NOMO-1 treated with DMSO at 0.1 percent for 48 hours (cell line): Measurements from ENCODE around the gene FMN1.
A peak's percentile ranks its signal among the peaks of the same experiment; 100 is the strongest.

ENCODE experiments used
- DNase-seq: peaks from one replicate; lab custom pipeline; 2025; ENCODE audit not compliant: unreplicated experiment; lab: John Stamatoyannopoulos, UW

The FMN1 gene

DNA sequence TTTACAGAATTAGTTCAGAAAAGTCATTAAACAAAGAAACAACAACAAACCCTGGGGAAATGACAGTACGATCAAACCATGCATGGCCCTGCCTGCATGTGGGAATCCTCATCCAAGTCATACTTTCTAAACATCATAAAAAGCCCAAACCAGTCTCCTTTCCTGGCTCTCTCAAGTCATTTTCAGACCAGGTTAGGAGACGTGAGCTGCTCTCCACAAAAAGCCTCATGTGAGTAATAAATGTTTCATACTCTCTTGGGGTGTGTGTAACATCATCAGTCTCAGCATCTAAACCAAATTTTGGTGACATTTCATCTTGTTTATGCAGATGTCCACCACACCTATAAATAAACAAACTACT, 457.8 kb downstream of the FMN1 start:
- DNase-seq, result no peak

DNA sequence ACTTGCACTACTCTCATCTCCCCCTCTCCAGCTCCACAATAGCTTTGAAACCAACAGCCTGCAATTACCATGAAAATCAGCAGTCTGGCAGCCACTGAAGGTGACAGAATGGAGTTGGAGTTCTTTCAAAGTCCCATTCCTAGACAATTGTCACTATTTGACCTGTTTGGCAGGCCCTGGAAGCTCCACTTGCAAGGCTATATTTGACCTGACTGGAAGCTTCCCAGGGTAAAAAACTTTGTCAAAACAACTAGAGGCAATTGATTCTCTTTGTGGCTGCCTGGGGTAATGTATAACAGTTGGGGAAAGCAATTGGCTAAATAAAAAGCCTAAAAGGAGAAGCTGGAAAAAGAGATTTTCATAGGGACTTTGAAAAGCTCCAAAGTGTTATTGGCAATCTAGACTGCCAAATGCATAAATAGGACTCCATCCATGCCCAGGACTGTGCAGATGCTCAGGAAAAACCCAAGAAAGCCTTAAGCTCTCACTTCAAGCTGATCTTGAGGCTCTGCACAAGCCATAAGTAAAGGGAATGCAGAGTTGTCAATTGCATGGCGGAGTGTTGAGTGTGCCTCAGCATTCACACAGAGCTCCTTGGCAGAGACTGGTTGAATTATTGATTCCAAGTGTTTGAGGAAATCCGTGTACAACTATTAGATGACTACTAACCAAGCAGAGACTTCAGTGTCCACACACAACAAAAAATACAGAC, 458.4 kb downstream of the FMN1 start:
- no peak for DNase-seq

DNA sequence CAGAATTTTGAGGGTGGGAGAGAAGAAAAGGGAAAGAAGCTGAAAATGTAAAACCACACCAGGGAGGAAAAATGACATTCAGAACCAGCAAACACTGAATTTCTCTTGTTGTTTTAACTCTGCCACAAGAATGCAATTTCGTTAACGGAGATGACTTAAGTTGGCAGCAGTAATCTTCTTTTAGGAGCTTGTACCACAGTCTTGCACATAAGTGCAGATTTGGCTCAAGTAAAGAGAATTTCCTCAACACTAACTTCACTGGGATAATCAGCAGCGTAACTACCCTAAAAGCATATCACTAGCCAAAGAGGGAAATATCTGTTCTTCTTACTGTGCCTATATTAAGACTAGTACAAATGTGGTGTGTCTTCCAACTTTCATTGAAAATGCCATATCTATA, 461.2 kb downstream of the FMN1 start:
- no peak for DNase-seq

DNA sequence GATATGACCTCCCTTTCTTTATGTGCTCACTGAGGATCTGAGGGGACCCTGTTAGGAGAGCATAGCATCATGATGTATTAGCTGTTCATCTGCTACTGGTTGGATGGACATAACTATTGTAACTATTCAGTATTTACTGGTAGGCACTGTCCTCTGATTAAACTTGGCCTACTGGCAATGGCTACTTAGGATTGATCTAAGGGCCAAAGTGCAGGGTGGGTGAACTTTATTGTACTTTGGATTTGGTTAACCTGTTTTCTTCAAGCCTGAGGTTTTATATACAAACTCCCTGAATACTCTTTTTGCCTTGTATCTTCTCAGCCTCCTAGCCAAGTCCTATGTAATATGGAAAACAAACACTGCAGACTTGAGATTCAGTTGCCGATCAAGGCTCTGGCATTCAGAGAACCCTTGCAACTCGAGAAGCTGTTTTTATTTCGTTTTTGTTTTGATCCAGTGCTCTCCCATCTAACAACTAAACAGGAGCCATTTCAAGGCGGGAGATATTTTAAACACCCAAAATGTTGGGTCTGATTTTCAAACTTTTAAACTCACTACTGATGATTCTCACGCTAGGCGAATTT, 461.8 kb downstream of the FMN1 start:
- no peak for DNase-seq

DNA sequence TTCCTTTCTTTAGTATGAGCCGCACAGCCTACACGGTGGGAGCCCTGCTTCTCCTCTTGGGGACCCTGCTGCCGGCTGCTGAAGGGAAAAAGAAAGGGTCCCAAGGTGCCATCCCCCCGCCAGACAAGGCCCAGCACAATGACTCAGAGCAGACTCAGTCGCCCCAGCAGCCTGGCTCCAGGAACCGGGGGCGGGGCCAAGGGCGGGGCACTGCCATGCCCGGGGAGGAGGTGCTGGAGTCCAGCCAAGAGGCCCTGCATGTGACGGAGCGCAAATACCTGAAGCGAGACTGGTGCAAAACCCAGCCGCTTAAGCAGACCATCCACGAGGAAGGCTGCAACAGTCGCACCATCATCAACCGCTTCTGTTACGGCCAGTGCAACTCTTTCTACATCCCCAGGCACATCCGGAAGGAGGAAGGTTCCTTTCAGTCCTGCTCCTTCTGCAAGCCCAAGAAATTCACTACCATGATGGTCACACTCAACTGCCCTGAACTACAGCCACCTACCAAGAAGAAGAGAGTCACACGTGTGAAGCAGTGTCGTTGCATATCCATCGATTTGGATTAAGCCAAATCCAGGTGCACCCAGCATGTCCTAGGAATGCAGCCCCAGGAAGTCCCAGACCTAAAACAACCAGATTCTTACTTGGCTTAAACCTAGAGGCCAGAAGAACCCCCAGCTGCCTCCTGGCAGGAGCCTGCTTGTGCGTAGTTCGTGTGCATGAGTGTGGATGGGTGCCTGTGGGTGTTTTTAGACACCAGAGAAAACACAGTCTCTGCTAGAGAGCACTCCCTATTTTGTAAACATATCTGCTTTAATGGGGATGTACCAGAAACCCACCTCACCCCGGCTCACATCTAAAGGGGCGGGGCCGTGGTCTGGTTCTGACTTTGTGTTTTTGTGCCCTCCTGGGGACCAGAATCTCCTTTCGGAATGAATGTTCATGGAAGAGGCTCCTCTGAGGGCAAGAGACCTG, 463.5 kb downstream of the FMN1 start:
- no peak for DNase-seq

DNA sequence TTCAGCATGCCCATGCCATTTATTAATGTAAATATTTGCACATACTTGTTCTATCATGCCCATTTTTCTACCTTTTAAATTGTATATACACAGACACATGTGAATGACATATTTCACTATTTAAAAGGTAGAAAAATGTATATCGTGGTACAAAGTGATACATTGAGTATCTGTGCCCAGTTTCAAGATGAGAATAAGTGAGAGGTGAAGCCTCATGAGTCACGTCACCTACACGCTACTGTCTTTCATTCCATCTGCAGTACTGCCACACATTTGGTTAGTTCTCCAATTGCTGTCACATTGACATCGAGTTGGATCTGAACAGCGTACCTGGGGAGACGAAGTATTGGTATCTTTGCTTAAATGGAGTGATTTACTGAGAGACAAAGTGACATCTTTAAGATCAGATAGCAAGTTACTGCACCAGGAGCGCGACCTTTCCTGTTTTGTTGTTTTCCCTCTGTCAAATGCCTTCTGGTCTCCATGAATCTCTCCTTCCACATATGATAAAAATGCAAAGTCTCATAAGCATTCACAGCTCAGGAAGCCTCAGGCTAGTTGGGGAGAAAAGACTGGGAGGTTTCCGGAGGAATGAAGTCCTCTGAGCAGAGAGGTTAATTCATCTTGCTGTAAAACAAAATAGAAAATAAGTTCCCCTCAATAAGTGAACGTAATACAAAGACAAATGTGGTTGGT, 464.7 kb downstream of the FMN1 start:
- no peak for DNase-seq

DNA sequence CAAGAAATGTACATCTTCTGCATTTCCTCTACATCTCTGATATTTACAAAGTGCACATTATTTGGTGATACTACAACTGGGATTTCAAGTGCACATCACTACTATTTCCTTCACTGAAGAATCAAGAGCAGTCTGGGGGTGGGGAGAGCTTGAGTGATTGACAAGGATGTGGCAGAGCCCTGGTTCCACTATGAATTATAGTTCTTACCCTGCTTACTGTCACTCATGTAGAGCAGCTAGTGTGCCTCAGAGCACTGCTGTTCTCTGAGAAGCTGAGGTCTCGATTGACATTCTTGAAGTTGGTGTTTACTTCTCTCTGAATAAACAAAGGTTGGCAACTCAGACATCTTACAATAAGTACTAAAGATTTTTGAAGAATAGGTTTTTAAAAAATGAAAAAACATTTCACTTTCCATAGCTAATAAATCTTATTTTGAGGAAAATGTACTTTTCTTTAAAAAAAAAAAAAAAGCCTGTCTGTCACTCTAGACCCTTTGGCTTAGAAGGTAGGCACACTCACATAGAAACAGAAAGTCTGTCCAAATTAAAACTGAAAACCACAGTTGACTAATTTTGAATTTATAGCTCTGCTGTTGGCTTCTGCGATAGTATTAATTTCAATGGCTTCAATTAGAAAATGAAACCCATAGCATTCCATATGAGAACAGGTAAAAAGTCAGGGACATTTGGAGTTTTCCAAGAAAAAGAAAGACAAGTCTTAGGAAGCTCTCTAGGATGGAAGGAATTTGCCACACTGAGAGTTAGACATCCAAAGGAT, 471.2 kb downstream of the FMN1 start:
- no peak for DNase-seq

DNA sequence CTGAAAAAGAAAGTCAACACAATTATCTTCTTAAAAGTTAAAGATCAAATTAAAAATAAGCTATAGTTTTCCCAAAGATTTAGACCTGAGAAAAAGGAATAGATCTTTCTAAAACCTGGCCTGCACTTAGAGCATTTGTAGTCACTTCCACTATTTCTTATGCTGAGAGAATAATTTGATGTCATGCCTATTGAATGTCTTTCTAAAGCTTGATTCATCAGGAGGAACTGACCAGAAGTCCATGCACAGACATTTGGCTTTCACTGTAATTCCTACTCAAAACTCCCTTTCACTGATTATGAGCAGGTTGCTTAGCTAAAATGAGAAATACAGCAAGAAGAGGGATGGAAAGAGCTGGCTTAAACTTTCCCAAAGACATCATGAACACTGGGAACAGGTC, 472.4 kb downstream of the FMN1 start:
- no peak for DNase-seq

DNA sequence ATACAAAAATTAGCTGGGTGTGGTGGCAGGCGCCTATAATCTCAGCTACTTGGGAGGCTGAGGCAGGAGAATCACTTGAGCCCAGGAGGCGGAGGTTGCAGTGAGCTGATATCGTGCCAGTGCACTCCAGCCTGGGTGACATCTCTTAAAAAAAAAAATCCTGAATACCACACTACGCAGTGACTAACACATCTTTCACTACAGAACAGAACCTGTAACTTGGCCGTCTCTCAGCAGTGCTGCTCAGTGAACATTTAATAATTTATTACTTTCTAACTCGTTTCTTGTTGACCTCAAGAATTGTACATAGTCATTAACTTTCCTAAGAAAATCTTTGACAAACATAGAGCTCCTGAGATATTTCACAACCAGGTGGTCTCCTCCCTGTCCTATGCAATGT, 472.9 kb downstream of the FMN1 start:
- DNase-seq, result no peak

DNA sequence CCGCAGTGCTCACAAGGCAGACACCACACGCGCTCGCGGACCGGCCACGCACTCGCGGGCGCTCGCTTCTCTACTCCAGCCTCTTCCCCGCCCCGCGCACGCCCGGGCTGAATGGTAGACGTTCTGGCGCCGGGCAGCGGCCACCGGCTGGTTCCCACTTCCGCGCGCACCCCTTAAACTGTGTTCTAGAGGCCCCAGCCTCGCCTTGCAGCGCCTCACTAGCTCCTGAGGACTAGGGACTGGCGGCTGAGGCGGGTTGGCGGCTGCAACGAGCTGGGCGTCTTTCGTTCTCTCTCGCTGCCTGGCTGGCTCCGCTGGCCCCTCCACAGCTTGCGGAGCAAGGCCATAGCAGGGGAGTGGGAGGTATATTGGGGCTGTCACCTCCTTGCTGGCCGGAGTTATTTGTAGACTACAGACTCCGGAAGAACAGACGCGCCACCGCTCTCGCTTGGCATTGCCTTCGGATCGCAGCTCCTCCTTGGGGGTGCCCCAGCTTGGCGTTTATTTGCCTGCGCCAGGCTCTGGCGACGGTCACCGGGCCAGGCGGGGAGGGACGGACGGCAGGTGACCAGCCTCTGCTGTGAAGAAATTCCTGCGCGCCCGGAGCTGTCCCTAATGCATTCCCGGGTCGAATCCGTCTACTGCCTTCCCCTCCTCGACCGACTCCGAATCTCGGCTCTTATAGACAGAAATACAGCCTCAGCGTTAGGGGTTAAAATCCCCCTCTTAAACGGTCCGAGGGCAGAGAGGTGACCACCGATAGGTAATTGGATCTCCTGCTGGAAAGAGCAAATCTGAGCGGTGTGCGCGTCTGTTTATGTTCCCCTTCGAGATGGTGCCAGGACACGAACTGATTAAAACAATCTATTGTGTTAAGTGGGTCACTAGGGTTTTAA, 475.4 kb downstream of the FMN1 start:
- peak; percentile 11 for DNase-seq

DNA sequence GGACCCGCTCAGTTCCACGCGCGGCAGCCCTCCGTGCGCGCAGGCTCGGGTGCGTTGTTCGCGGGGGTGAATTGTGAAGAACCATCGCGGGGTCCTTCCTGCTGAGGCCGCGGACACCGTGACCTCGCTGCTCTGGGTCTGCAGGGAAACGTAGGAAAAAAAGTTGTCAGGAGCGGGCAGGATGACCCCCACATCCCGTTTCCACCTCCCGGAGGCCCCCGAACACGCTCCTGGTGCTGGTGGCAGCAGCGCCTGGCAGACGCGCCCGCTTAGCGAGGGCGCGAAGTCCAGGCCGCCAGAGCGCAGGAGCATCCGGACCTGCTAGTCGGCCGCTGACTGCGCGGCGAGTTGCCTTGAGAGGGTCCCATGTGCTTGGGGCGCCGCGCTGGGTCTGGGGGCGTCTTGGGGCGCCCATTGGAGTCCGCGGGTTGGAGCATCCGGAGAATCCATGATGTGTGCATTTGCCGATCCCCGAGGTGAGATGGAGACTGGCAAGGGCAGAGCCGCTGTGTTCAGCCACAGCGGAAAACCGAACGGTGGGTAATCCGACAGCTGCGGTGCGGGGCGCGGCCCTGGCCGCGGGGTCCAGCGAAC, 476.2 kb downstream of the FMN1 start:
- DNase-seq, result no peak

DNA sequence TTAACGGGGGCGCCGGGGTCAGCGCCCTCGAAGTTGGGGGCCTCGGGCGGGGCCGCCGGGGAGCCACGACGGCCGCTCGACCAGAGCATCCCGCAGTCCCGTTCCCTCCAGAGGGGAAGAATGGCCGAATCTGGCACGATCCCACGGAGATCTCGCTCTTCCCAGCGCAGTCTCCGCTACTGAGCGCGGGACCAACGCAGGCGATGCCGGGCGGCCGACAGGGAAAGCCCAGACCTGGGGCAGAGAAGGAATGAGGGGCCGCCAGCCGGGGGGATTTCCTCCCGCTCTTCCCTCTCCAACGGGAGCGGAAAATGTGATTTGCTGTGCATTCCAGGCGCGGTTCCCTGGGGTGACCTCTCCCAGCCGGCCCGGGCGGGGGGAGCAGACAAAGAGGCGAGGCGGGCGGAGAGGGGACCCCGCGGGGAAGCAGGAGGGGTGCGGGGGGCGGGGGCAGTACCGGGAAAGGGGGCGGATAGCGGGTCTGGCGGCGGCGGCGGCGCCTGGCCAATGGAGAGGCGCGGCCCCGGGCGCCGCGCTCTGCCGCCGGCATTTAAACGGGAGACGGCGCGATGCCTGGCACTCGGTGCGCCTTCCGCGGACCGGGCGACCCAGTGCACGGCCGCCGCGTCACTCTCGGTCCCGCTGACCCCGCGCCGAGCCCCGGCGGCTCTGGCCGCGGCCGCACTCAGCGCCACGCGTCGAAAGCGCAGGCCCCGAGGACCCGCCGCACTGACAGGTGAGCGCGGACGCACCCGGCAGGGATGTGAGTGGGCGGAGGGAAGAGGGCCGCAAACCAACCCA, 476.9 kb downstream of the FMN1 start, which contains the start of gene GREM1:
Gene GREM1, plus strand, starts transcription at position 579 of the 801 bp plus-strand sequence. CDS start 12,687 bp downstream, outside the sequence.
- DNase-seq, result no peak

DNA sequence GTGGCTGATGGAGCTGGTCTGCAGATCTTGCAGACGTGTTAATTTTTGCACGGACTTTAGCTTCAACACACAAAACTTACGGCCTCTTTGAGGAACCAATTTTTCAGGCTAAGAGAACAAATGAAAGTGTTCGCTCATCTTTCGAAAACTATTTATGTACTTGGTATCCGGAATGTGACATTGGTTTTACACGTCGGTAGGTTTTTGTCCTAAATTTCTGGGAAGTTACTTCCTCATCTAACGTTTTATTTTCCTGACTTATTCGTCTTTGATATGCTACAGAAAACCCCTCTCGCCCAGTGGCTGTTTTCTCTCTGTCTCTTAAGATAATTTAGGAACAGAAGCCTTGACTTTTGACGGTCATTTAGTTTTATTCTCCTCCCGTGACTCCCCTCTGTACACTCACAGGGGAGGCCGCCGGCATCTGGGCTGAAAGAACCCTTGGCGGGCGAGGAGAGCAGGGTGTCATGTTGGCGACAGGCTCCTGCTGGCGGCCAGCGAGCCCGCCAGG, 477.5 kb downstream of the FMN1 start:
- peak; percentile 15 for DNase-seq

DNA sequence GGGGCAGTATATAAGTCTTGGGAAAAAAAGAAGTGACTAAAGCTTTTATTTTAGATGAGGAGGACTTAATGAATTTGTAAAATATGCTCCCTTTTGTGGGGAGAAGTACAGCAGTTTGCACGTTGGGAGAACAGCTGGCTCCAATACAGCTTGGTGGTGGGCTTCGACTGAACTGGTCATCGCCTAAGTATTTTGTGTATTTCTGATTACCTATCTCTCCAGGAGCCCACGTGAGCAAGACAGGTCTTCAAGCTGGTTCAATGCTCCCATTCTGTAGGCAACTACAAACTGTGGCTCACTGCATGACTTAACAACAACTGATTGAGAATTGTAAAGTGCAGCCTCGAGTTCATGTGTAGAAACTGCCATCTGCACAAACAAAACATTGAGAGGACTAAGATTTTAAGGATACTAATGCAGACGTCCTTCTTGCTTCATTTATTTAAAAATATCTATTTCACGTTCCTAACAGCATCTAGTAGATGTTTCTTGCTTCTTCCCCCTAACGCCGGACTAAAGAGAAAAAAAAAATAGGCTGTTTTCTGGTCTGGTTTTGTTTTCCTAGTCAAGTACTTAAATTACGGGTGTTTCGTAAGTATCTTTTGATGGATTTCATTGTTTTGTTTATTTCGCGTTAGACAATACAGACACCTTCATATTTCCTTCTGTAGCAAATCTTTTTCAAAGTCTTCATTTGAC, 478.1 kb downstream of the FMN1 start:
- DNase-seq, result no peak
